CD4-positive, alpha-beta T cell treated with Interleukin-17A for 4 hours (primary cell): ENCODE data around the gene ANKS1B.

ENCODE experiments used
- DNase-seq: peaks from one replicate; pipeline ENCODE4 v3.0.0-alpha.2; 2020; ENCODE audit warnings: mixed read lengths

The ANKS1B gene

GRCh38 chr12:99436584-99436983 lies 548.2 kb downstream of the ANKS1B start:
- no peak for DNase-seq

GRCh38 chr12:99435095-99435791 lies 549.5 kb downstream of the ANKS1B start:
- DNase-seq = no peak

DNA sequence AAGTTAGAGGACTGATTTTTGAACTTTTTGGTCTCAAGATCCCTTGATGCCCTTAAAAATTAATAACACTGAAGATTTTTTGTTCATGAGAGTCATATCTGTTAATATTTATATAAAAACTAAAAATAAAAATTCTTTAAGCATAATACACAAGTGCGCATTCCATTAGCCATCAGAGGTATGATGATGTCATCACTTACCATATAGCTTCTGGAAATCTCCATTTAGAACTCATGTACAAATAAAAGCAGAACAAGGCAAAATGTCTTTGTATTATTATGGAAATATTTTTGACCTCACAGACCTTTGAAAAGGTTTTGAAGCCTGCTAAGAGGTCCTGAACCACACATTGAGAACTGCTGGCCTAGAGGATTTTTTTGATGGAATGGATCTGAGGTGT lies 551.6 kb downstream of the ANKS1B start:
- no peak for DNase-seq

DNA sequence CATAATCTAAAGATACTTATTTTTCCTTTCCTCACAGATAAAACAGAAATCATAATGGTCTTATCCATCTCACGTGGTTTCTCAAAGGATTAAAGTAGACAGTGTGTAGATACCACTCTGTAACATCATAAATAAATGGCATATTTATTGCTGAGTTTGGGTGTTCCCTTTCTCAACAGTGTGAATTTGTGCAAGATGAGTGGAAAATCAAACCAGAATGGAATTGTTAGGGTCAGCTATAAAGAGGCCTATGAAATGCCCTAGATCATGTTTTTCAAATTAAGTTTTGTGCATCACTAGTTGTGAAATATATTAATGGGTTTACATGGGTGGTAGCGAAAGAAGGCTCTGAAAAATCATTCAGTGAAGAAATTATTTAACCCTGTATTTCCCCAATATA lies 553.5 kb downstream of the ANKS1B start:
- DNase-seq = no peak

DNA sequence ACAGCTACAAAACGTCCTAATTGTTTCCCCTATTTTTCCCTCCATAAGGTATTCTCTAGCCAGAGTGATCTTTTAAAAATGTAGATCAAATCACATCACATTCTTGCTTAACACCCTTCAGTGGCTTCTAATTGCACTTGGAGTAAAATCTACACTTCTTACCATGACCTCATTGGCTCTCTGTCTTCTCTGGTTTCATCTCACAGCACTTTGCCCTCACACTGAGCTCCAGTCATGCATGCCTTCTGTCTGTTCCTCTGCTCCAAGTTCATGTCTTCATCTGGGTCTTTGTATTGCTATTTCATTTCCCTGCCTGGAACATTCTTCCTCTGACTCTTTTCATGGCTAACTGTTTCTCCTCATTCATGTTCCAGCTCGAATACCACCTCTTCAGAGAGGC lies 557.6 kb downstream of the ANKS1B start:
- DNase-seq = no peak

GRCh38 chr12:99418379-99418778 lies 566.4 kb downstream of the ANKS1B start:
- no peak for DNase-seq

DNA sequence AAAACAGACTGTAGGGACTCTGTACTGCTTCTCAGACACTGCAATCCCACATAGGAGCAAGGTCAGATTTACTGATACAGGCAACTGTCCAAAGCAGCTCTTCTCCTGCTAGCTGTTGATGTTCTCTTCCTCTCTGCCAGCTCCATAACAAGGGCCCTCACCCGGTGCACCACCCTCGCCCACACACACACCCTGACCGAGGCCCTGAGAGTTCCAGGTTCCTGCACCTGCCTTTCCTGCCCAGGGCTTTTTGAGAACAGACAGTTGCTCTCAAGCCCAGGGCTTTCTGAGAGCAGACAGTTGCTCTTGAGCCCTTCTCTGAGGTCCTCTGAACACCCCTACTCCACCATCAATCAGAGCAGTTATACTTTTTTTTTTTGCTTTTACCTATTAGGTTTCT lies 571.0 kb downstream of the ANKS1B start:
- no peak for DNase-seq

- DNase-seq = no peak
Observed at GRCh38 chr12:99393763-99394162, 591.0 kb downstream of the ANKS1B start.

DNA sequence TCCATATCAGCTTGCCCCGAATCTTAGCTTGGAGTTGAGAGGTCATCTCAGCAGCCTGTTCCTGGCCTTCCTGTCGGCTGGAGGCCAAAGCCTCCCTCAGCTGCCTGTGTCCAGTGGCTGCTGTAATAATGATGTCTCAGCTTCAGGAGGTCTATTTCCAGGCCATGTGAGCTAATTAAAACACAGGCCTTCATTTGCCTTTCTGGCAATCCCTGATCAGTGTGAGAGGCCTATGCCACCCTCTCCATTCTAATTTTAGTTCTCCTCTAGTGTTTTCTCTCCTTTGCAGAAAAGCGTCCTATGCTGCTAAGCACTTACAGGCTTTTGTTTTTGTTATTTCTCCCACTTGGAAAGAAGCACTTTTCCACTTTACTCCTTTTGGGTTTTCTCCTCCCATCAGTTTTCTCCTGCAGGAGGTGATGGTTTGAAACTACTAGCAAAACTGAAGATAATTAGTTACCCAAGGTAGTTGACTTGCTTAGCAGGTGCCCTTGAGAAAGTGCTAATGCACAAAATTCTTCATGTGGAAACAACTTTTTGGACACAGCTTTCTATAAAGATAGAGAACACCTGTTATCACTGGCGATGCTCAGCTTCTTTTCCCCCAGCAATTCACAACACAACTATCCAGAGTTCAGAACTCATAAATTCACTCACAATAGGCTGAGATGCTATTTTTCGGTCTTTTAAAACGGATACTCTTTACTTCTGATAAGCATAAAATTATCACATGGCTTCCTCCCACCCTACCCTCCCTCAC lies 592.5 kb downstream of the ANKS1B start:
- DNase-seq = no peak

- DNase-seq = no peak
Observed at GRCh38 chr12:99390707-99391106, 594.0 kb downstream of the ANKS1B start.

- no peak for DNase-seq
Observed at GRCh38 chr12:99389751-99390150, 595.0 kb downstream of the ANKS1B start.

DNA sequence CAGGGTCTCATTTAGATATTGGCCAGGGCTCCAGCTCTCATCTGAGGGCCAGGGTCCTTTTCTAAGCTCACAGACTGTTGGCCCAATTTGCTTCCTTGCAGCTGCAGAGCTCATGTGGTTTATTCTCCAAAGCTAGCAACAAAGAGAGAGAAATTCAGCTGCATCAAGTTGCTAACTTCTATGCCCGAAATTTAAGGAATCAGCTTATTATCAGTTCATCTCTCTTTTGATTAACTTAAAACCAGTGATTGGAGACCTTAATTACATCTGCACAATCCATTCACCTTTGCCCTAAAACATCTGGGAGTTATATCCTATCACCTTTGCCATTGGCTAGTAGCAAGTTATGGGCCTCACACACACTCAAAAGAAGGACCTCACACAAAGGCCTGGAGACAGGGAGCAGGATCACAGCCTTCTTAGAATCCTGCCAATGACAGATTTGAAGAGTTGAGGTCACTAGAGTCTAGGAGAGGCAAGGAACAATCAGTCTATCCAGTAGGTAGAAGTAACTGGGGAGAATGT lies 596.0 kb downstream of the ANKS1B start:
- no peak for DNase-seq

DNA sequence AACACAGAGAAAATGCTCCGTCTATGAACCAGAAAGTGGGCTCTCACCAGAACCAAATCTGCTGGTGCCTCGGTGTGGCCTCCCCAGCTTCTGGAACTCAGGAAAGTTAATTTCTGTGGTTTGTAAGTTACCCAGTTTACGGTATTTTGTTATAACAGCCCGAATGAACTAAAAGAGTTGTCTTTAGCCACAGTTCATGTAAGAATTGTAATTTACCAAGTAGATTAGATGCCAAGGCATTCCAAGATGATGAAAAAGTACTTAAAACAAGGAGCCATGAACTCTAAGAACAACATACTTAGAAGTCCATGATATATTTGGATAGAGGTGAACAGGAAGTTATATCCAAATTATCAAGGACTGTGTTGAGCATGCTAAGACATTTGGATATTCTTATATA lies 597.1 kb downstream of the ANKS1B start:
- no peak for DNase-seq

DNA sequence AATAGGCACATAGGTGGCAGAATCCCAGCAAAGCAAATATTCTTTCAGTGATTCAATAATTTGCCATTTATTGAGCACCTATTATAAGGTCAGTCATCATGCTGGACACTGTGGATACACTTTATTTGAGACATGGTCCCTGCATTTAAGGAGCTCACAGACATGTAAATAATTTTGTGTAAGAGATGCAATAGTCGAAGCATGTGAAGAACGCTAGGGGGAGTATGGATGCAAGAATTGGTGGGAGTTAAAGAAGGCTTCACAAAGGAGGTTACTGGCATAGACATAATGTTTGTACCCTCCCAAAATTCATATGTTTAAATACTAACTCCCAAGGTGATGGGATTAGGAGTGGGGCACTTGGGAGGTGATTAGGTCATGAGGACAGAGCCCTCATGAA lies 597.8 kb downstream of the ANKS1B start:
- DNase-seq = no peak

DNA sequence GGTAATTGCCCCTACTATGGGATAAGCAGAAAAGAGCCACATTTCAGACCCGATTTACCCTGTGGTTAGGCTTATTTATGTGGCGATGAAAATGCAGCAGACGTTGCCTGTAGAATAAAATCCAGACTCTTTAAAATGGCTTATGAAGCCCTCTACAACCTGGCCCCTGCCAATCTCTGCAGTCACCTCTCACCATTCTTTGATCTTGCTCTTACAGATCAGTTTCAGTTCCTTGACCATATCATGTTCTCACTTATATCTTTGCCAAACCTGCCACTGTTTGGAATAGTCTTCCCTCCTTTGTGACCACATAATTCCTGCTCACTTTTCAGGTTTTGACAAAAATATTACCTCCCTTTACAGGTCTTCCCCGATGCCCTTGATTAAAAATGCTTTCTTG lies 601.5 kb downstream of the ANKS1B start:
- DNase-seq = no peak

GRCh38 chr12:99381992-99382391 lies 602.7 kb downstream of the ANKS1B start:
- DNase-seq = no peak

GRCh38 chr12:99380701-99381100 lies 604.0 kb downstream of the ANKS1B start:
- no peak for DNase-seq

DNA sequence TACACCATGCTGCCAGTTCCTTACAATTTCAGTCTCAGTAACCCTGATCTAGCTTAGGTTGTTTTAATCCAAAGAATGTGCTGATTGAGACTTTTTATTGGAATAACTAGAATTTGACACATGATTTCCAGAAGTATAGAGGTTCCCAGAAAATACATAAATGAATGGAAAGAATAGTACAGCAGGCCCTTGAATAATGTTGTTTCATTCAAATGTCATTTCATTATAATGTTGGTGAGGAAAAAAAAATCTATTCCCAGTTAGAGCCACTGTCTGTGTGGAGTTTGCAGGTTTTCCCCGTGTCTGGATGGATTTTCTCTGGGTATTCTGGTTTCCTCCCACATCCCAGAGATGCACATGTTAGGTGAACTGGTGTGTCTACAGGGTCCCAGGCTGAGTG lies 610.7 kb downstream of the ANKS1B start:
- DNase-seq = no peak

DNA sequence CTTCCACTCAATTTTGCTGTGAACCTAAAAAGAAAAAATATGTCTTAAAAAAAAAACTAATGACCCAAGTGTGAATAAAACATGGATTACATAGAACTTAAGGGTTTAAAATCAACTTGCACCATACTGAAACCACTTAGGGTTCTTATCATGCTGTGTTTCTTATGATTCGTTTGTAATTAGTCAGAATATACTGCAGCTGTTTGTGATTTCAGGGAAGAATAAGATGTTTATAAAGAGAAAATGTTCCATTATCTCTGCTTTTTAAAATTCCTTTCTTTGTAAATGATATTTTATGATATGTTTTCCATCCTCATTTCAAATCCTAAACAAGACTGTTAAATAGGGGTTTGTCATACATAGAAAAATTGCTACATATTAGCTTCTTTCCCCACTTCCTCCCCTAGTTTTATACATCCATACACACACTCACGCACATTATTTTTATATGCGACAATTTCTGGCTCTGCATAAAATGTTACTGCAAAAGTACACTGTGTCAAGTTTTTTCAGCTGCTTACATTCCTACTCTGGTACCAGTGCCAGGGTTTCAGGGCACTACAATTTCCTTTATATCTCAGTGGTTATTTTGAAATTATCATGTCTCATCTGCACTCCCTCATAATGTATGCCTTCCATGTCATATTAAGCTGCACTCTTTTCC lies 612.3 kb downstream of the ANKS1B start:
- no peak for DNase-seq

- no peak for DNase-seq
Observed at GRCh38 chr12:99370421-99371138, 614.2 kb downstream of the ANKS1B start.

- no peak for DNase-seq
Observed at GRCh38 chr12:99367181-99367580, 617.6 kb downstream of the ANKS1B start.

DNA sequence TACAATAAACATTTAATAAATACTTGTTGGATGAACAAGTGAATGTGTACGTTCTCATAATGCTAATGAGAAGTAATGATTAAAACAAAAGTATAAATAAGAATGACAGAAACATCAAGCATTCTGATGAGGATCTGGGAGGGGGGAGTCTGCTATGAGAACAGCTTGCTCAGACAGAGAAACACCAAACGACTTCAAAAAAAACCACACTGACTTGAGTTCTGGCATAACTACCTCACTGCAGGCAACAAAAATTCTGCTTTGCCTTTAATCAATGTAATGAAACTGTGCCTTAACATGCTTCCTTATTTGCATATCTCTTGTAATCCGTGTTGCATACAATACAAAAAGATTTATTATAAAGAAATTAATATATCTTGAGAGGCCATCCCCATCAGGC lies 632.5 kb downstream of the ANKS1B start:
- no peak for DNase-seq

- DNase-seq = no peak
Observed at GRCh38 chr12:99343960-99344359, 640.8 kb downstream of the ANKS1B start.
